Smooth muscle cell of the brain vasculature (primary cell): ENCODE data around the gene NRARP.

ENCODE experiments used
- DNase-seq: peaks from one replicate; pipeline ENCODE4 v3.0.0-alpha.2; 2012; ENCODE audit warnings: low read depth, low spot score

The NRARP gene

DNA sequence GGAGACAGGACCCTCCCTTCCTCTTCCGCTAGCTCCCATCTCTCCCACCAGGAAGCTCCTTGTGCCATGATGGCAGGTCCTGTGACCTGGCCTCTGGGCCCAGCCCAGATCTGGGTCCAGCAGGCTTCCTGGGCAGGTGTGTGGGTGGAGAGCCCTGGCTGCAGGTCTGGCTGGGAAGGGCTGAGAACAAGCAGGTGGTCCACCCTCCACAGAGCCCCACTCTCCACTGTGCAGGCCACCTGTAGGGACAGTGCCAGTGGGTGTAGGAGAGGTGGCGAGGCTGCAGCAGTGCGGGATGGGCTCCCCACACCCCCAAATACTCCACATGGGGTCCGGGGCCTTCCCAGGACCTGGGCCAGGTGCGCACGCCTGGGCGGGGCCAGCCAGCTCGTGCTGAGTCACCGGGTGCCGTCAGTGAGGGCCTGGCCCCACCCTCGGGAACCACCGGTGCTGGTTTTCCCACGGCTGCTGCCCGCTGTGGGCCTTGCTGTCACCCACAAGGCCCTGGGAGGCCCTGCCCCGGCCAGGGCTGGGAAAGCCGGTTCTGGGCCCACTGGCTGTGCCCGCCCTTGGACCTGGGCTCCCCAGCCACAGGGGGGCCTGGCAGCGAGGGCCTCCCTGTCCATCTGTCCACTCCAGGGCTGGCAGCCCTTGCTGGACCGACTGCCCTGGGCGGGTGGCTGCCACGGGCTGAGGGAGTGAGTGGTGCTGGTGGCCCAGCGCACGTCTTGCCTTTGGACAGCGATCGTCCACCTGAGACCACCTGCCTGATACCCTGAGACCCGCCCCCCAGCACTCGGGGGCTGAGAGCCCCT lies 9.3 kb upstream of the NRARP start:
- no peak for DNase-seq

DNA sequence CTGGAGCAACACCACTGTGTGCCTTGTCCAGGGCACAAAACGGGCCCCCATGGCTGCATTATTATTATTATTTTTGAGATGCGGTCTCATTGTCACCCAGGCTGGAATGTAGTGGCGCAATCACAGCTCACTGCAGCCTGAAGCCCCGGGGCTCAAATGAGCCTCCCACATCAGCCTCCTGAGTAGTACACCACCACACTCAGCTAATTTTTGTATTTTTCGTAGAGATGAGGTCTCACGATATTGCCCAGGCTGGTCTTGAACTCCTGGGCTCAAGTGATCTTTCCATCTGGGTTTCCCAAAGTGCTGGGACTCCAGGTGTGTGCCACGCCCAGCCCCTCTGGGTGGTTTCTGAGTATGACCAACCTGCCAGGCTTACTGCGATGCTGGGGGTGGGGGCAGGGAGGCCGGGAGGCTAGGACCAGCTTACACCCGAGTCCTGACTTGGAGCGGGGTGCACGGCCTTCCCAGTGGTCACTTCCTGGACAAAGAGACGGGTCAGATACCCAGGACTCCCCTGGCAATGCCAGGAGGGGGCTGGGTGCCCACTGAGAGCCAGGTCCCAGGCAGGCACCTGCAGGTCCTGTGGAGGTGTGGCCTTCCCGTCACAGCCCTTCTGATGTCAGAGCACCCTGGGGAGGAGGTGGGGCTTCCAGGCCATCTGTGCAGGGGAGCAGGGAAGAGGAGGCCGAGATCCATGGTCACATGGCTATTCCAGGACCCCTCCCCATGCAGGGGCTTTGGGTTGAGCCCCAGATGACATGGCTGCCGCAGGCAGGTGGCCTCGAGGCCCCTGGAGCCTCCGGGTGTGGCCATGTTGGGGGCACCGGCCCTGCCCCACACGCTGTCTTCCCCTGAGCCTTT lies 8.3 kb upstream of the NRARP start:
- DNase-seq: no peak

- no peak for DNase-seq
Observed at GRCh38 chr9:137309368-137310188, 7.5 kb upstream of the NRARP start.

- DNase-seq: no peak
Observed at GRCh38 chr9:137308057-137308619, 6.1 kb upstream of the NRARP start.

GRCh38 chr9:137307255-137308056 lies 5.4 kb upstream of the NRARP start:
- DNase-seq: no peak

DNA sequence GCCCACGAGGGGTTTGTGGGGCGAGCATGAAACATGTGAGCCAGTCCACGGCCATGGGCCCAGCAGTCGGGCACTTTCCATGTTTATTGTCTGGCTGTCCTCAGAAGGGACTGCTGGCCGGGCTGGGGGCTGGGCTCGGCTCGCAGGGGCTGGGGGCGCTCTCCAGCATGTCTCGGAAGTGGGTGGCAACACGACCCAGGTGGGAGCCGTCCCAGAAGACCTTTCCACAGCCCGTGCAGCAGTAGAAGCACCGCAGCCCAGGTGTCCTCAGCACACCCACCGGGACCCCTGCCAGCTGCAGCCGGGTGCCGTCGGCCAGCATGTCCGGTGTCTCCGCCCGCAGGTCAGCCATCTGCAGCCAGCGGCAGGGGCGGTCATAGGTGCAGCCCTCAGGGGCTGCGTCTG lies 4.8 kb upstream of the NRARP start:
- no peak for DNase-seq

DNA sequence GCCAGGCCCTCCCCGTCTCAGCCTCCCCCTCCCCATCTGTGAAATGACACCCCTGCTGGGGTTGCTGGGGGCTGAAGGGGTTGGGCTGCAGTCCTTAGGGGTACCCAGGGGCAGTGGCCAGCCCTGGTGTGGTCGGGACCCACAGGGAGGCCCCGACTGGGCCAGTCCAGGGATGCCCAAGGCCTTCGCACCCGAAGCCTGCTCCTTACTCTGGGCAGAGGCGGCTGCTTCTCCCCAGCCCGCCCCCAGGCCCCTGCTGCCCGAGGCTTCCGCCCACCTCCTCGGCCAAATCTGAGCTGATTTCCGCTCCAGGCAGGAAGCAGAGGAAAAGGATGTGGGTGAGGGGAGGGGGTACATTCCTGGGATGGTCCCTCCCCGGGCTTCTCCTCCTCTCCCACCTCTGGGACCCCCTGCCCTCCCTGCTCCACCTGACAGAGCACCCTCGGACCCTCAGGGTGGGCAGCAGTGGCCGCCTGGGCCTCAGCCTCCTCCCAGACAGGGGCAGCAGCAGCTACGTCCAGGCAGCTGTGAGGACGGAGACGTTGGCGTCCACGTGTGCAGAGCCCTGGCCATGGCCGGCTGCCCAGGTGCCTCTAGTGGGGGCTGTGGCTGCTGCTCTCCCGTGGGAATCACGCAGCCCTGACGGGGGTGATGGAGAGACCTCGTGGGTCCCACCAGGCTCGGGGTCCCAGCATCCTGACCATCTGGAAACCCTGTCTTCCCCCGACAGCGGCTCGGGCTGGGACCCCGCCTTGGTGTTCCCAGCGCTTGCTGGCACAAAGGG lies 4.2 kb upstream of the NRARP start:
- no peak for DNase-seq

- no peak for DNase-seq
Observed at GRCh38 chr9:137305798-137306065, 3.7 kb upstream of the NRARP start.

DNA sequence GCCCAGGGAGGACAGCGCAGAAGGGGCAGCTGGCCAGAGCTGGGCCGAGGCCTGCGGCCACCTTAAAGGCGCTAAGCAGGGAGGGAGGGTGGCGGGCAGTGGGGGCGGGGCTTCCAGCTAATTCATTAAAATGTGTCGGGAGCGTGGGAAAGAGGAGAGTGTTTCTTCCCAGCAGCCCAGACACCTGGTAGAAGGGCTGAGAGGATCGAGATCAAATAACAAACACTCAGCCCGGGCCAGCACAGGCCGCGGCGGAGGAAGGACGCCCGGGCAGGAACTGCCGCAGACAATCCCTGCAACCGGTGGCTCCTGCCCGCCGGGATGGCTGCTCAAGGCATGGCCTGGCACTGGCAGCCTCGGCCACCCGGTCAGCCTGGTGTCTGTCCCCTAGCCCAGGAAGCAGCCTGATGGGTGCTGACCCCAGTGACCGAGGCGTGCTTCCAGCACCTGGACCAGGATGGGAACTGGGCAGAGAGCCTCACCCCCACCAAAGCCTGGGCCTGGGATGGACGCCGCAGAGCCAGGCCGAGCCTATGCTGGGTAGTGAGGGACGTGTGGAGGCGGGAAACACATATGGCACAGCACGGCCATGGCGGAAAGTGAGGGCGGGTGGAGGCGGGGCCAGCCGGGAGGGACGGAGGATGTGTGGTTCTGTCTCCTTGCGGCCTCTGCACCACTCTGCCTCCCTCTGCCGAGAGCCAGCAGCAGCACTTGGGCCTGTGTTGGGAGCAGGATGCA lies 3.2 kb upstream of the NRARP start:
- DNase-seq: no peak

DNA sequence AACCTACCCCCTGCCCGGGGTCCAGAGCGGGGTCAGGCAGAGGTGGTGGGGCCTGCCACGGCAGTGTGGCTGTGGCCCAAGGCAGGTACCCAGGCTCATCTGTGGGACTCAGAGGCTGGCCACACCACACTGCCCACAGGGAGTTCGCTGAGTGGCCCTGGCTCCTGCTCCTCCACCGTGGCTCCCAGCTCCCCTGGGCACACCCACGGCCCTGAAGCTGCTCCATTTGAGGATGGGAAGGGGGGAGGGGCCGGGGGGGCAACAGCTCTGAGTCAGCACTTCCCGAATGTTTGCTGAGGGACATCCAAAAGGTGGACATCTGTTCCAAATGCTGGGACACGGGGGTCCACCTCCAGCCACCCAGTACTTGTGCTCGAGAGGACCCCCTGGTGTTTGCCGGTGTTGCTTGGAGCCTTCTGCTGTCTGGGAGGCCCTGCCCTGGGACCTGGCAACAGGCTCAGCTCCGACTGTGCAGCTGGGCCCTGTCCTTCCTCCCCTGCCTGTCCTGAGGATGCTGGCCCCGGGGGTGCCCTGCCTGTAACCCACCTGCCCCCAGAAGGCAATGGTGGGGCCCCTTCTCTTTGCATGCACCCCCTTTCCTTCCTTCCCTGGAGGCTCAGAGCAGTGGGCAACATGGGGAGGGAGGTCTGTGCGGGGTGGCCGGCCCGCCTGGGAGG lies 2.5 kb upstream of the NRARP start:
- DNase-seq: no peak

DNA sequence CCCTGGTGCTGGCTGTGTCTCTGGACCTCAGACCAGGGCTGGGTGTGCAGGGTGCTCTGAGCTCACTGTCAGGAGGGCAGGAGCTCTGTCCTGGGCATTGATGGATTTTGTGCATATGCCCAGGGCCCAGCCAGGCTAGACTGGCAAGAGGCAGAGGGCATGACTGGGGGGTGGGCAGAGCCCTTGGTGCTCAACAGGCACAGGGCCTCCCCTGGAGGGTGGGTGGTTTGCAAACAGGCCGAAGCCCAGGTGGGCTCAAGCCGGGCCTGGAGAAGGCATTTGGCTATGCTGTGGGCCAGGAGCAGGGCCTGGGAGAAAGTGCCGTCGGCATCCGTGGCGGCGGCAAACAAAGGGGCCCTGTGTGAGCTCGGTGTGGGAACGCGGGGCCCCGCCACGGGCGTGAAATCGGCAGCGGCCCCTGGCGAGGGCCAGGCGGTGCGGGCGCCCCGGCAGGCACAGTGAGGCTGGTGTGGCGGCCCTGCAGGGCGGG lies 1.9 kb upstream of the NRARP start:
- no peak for DNase-seq

DNA sequence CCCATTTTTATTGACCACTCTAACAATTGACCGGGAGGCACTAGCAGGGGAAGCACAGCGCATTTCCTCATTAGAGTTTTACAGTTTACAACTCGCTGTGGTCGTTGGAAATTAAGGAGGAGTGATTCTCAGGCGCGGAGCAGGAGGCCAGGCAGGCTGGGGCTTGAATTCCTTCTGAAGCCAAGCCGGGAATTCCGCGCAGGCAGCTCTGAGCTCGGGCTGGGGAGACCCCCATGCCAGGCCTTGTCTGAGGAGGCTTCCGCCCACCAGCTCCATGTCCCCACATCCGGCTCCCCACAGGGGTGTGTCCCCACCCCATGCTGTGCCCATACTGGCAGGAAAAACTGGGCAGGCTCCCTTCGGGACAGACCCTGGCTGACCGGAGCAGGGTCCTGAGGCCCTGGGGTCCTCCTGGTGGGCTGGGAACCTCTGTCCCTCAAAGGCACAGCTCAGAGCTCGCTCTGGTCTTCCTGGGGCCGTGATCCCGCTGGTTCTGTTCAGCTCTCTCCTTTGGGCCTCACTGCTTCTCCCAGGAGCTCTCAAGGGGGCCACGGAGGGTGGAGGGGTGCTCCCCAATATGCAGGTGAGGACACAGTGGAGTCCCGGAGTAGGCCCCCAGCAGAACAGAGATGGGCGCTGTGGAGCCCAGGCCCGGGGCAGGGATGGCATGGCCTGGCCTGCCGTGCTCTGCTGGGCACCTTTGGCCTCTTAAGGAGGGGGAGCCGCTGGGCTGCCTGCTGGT lies 1.3 kb upstream of the NRARP start:
- no peak for DNase-seq

DNA sequence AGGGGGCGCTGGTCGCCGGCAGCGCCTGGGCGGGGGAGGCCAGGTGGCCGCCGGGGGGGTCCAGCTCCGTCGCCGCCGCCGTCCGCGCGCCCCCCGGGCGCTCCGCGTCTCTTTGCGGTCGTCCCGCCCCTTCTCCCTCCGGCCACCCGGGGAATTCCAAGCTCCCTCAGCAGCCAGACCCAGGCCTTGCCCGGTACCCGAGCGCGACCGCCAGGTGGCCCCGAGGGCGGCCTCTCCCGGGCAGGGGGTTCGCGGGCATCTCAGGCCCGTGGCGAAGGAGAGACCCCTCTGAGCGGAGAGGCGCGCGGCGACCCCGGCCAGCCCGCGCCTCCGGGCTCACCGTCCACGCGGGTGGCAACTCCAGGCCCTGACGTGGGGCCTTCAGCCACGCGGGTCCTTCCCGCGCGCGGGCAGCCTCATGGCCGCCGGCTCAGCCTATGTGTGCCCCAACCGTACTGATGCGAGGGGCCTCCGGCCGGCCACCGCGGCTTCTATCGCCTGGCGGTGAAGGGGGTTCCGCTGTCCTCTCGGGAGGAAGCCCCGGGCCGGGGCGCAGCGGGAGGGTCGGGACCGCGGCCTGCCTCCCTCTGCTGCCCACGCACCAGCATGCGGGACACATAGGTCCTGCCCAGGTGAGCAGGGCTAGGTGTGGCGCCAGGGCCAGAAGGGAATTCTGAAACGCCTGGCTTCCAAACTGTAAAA lies 529 bp upstream of the NRARP start:
- no peak for DNase-seq

DNA sequence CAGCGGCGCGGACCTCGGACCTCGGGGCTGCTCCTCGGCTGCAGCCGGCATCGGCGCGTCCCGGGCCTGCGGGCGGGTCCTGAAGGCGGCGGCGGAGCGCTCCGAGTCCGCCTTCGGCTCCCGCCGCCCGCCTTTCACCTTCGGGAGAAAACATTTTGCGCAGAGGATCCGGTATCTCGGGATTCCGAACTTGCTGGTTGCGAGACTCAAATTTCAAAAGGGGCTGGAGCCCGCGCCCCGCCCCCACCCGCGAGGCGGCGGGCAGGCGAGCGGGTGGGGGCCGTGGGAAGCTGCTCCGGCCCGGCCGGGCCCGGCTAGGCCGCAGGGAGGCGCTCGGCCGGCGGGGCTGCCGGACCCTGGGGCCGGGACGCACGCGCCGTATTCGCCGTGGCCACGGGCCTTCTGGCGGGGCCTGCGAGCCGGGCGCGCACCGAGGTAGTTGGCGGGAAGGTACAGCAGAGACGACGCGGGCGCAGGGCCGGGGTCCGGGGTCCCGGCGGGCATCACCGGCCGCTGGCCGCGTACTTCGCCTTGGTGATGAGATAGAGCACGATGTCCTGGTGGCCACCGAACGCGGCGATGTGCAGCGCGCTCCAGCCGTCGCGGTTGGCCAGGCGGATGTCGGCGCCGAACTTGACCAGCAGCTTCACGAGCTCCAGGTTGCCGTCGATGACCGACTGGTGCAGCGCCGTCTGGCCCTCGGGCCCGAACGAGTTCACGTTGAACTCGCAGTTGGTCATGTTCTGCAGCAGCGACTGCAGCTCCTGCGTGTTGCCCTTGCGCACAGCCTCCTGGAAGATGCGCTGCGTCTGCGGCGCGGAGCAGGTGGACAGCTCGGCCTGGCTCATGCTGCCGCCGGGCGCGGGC lies 757 bp downstream of the NRARP start:
- DNase-seq: no peak

- DNase-seq: no peak
Observed at GRCh38 chr9:137300567-137301080, 1.4 kb downstream of the NRARP start.

DNA sequence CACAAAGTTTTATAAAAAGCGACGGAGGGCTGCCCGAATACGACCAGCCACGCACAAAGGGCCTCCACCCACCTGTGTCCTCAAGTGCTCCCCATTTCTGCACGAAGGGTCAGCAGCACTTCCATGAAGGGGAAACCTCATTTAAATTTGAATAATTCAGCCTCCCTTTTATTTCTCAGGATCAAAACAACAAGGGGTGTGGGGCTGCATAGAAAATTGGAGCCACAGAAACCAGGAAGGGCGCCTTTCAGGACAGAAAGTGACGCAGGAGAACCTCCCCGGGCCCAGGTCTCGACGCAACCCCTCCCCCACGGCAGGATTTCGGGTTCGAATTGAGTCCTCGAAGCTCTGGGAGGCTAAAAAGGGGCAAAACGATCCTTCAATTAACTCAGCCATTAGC lies 2.1 kb downstream of the NRARP start:
- no peak for DNase-seq
